CD4-positive, CD25-positive, alpha-beta regulatory T cell (primary cell): Measurements from ENCODE around the gene CXXC5. TPM values are rescaled to one million over a fixed set of nuclear protein-coding genes. Genes with fewer than 3 reads are reported as not detected.

Experiments
- ATAC-seq, 2 donors: fragments of 150-1000 bp; cut with Tn5 transposase; one replicate each; pipeline ENCODE4 v1.10.0; 2021; ENCODE audit warnings: low read depth in 2 of 2, moderate number of reproducible peaks in 2 of 2, moderate library complexity in 1 of 2
- DNase-seq, 3 donors: peaks; one replicate each; pipeline versions ENCODE4 v3.0.0 to v3.0.0-alpha.2; 2012 to 2022; ENCODE audit warnings: mixed read lengths in 1 of 3
- H3K27ac ChIP-seq: one replicate; pipeline ENCODE4 v1.7.0; 2013; ENCODE audit warnings: mild to moderate bottlenecking, low read length; ENCODE audit not compliant: insufficient read depth, poor library complexity, severe bottlenecking
- H3K27me3 ChIP-seq: one replicate; pipeline ENCODE4 v1.7.0; 2013; ENCODE audit warnings: low read length; ENCODE audit not compliant: control insufficient read depth, insufficient read depth
- H3K36me3 ChIP-seq: one replicate; pipeline ENCODE4 v1.7.0; 2013; ENCODE audit warnings: mild to moderate bottlenecking, low read length, moderate library complexity; ENCODE audit not compliant: control insufficient read depth, insufficient read depth
- H3K4me1 ChIP-seq: 2 replicates; pipeline ENCODE4 v1.7.0; 2013; ENCODE audit warnings: mild to moderate bottlenecking, low read length; ENCODE audit not compliant: insufficient read depth, control insufficient read depth, poor library complexity, severe bottlenecking
- H3K4me3 ChIP-seq: one replicate; pipeline ENCODE4 v1.7.0; 2013; ENCODE audit warnings: low read depth, mild to moderate bottlenecking, low read length, moderate library complexity
- H3K9me3 ChIP-seq, 2 experiments: 1 replicate in 1 of 2; 2 replicates in 1 of 2; pipeline ENCODE4 v1.7.0; 2013; ENCODE audit warnings: low read length in 2 of 2, mild to moderate bottlenecking in 1 of 2, moderate library complexity in 1 of 2; ENCODE audit not compliant: control insufficient read depth in 2 of 2
- H3K27ac Mint-ChIP-seq, 3 donors: one replicate each; pipeline ENCODE4 v1.8.0; 2020 to 2022; ENCODE audit warnings: mild to moderate bottlenecking in 3 of 3, mixed read lengths in 3 of 3, moderate library complexity in 2 of 3
- H3K27me3 Mint-ChIP-seq: one replicate; pipeline ENCODE4 v1.8.0; 2022; ENCODE audit warnings: mild to moderate bottlenecking, mixed read lengths
- H3K36me3 Mint-ChIP-seq: one replicate; pipeline ENCODE4 v1.8.0; 2020; ENCODE audit warnings: mixed read lengths
- H3K4me1 Mint-ChIP-seq, 4 donors: one replicate each; pipeline ENCODE4 v1.8.0; 2020 to 2022; ENCODE audit warnings: mixed read lengths in 4 of 4, mild to moderate bottlenecking in 1 of 4
- H3K4me3 Mint-ChIP-seq, 4 donors: one replicate each; pipeline ENCODE4 v1.8.0; 2020 to 2022; ENCODE audit warnings: mild to moderate bottlenecking in 4 of 4, mixed read lengths in 4 of 4, moderate library complexity in 3 of 4
- H3K9me3 Mint-ChIP-seq, 7 donors: one replicate each; pipeline ENCODE4 v1.8.0; 2020 to 2022; ENCODE audit warnings: mixed read lengths in 7 of 7, mild to moderate bottlenecking in 3 of 7, moderate library complexity in 2 of 7
- polyA plus RNA-seq, 4 donors: library from polyadenylated mRNA; unstranded; fragments of 300-500 nt; fragmentation: Illumina TruSeq; gene quantifications; one replicate each; pipeline ENCODE4 v1.2.3, GENCODE V29; 2021
- total RNA-seq: library from RNA; stranded (reverse); gene quantifications from one replicate; pipeline ENCODE4 v1.2.3, GENCODE V29; 2022

Gene CXXC5
- total and polyA plus RNA-seq, 5 donors from 2014 or later, result 4.6 to 12.7 (median 8.0) TPM

GRCh38 chr5:139732019-139732418 lies 83.9 kb downstream of the CXXC5 start:
- H3K4me3 ChIP-seq, result no peak overlapping the region
- Mint-ChIP-seq H3K4me3 (no peak overlapping the region), H3K4me1 (no peaks in the 10 kb centered on the region), H3K36me3 (no peaks in the 10 kb centered on the region), H3K27ac (no peak overlapping the region), H3K27me3 (peaks cover 4% of the 10 kb centered on the region), H3K9me3 (no peaks in the 10 kb centered on the region)
- no peak for DNase-seq
- no peaks in the 10 kb centered on the region for H3K9me3 ChIP-seq
- H3K27ac ChIP-seq, result no peak overlapping the region
- no peaks in the 10 kb centered on the region for H3K4me1 ChIP-seq
- no peaks in the 10 kb centered on the region for H3K36me3 ChIP-seq
- H3K27me3 ChIP-seq, result no peaks in the 10 kb centered on the region
- ATAC-seq, result no peak

GRCh38 chr5:139733010-139733688 lies 85.0 kb downstream of the CXXC5 start:
- no peak for DNase-seq
- Histone ChIP-seq H3K4me3 (no peak overlapping the region), H3K27me3 (no peaks in the 10 kb centered on the region), H3K36me3 (no peaks in the 10 kb centered on the region), H3K4me1 (no peaks in the 10 kb centered on the region), H3K9me3 (no peaks in the 10 kb centered on the region), H3K27ac (no peak overlapping the region)
- peaks cover 4% of the 10 kb centered on the region for H3K27me3 Mint-ChIP-seq
- no peaks in the 10 kb centered on the region for H3K4me1 Mint-ChIP-seq
- no peak for ATAC-seq
- peaks cover 0 to 2% (median 0%) of the 10 kb centered on the region in 7 donors for H3K9me3 Mint-ChIP-seq
- no peak overlapping the region for H3K4me3 Mint-ChIP-seq
- no peak overlapping the region for H3K27ac Mint-ChIP-seq
- no peaks in the 10 kb centered on the region for H3K36me3 Mint-ChIP-seq

Other genes starting within 250 kb of the CXXC5 start
- 4.4 TPM for gene SPATA24, start 244.3 kb upstream of the CXXC5 start, total RNA-seq
- gene SPATA24, start 244.3 kb upstream of the CXXC5 start, polyA plus RNA-seq, result 1 to 10 TPM; 5.5 to 6.8 (median 6.1) TPM
- gene DNAJC18, start 208.8 kb upstream of the CXXC5 start, total RNA-seq, result 8.2 TPM
- 1 to 10 TPM; 4.0 to 9.0 (median 5.1) TPM for gene DNAJC18, start 208.8 kb upstream of the CXXC5 start, polyA plus RNA-seq
- gene ECSCR, start 185.6 kb upstream of the CXXC5 start, total RNA-seq, result 0.64 TPM
- gene ECSCR, start 185.6 kb upstream of the CXXC5 start, polyA plus RNA-seq, result 1 to 10 TPM in 1 of 4 donors, under 1 TPM in 2, not detected in 1; 0.23 to 1.6 (median 0.92) TPM
- gene SMIM33, start 177.3 kb upstream of the CXXC5 start, total RNA-seq, result 0.54 TPM
- 1 to 10 TPM in 1 of 4 donors, under 1 TPM in 3; 0.08 to 1.9 (median 0.73) TPM for gene SMIM33, start 177.3 kb upstream of the CXXC5 start, polyA plus RNA-seq
- gene STING1, start 165.6 kb upstream of the CXXC5 start, total RNA-seq, result 295 TPM
- 100 to 1,000 TPM; 131 to 177 (median 158) TPM for gene STING1, start 165.6 kb upstream of the CXXC5 start, polyA plus RNA-seq
- gene UBE2D2, start 87.0 kb upstream of the CXXC5 start, total RNA-seq, result 181 TPM
- 100 to 1,000 TPM; 330 to 376 (median 350) TPM for gene UBE2D2, start 87.0 kb upstream of the CXXC5 start, polyA plus RNA-seq
- not detected for gene PSD2, start 147.5 kb downstream of the CXXC5 start, total RNA-seq
- gene PSD2, start 147.5 kb downstream of the CXXC5 start, polyA plus RNA-seq, result not detected